Hematopoietic multipotent progenitor cell treated with erythropoietin and hydrocortisone succinate and interleukin-3 and kit ligand, for 15 days (in vitro differentiated cells): ENCODE data around the gene MRGPRX2.

ENCODE experiments used
- DNase-seq: peaks from one replicate; pipeline ENCODE4 v3.0.0-alpha.2; 2015; ENCODE audit warnings: low spot score

Gene MRGPRX2

DNA sequence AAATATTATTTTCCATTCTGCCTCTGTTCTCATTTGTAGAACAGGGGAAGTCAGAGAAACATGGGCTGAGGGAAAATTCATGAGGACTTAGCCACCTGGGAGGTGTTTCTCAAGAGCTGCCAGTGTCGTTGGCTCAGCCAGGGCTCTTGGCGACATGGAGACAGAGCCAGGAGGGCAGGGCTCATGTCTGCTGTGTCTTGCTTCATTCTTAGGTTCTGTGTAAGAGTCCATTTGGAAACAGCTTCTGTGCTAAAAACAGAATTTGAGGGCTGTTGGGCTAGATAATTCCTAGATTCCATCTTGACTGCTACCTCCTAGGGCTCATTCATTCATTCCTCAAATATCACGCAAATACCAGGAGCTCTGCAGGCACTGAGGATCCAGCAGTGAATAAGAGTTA is 15.1 kb upstream of the MRGPRX2 start:
- no peak for DNase-seq

DNA sequence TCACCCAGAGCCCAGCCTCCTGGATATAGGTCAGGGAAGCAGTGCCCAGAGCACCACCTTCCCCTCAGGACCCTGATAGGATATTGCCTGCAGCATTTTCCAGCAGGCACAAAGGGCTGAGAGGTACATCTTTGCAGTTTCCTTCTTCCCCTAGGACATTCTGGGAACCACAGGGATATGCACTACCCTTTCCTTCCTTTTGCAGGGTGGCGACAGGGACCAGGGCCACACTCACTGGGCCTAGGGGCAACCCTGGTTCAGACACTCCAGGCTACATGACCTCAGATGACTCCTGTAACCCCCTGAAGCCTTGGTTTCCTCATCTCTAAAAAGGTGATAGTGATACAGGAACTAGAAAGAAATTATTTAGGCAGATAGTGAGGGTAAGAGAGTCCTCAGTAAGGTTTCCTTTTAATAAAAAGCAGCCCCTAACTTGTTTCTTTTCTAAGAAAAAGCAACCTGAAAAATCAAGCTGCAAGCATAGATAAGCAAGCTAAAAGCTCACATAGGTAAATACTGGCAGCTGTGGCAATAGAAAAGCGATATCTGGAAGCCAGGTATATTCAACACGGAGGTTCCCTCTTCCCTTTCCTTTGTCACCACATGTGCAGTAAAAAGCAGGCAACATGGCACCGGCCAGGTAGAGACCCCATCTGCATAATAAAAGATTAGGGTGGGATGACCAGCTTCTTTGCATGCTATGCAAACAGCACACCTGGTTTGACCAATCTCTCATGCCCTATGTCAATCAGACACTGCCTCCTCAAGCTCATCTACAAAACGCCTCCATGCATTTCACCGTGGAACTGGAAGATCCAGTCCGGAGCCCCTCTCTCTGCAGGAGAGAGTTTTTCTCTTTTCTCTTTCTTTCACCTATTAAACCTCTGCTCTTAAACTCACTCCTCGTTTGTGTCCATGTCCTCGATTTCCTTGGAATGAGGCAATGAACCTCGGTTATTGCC is 13.2 kb upstream of the MRGPRX2 start:
- no peak for DNase-seq

DNA sequence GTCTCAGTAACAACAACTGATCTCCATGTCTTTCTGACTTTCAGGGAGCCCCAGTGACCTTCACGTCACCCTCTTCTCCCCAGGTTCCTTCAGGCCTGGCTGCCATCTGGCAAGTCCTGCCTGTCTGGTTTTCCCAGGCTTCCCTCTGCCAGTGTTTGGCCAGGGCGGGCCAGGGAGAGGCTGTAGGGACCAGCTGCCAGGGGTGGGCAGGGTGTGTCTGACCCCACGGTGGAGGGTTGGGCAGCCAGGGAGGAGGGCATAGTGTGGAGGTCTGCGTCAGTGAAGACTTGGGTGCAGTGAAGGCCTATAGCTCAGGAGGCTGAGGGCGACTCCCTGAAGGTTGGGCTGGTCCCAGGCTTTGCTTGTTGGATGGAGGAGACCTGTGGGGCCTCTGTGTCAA is 11.9 kb upstream of the MRGPRX2 start:
- no peak for DNase-seq

DNA sequence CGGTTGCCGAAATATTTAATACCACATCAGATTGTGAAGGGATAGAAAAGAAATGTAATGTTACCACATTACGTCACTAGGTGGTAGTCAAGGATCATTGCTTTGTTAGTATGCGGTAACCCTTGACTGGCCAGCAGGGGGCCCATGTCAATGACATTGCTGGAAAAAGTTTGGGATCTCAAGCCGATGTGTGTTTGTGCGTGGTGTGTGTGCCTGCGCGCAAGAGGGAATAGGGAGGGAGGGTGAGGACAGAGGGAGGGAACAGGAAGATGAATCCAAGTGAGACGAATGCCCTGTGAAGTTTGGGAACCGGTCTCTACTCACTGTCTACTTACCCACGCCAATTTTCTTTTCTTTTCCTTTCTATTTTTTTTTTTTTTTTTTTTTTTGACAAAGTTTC is 10.7 kb upstream of the MRGPRX2 start:
- peak; percentile 74 for DNase-seq

DNA sequence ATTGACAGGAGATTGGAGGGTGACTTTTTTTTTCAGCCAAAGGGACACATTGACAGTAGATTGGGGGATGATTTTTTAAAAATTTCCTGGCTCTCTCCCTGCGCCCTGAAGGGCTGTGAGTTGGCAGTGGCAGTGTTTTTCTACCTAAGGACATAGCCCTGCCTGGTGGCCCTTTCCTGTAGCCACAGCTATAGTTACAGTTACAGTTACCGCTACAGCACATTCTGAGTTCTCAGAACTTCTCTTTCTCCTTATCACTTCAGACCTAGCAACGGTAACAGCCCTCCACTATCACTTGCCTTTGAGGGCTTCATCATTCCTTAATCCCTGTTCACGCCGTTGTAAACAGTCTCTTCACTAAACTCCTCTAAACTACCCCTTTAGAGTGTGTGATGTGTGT is 684 bp downstream of the MRGPRX2 start:
- no peak for DNase-seq

DNA sequence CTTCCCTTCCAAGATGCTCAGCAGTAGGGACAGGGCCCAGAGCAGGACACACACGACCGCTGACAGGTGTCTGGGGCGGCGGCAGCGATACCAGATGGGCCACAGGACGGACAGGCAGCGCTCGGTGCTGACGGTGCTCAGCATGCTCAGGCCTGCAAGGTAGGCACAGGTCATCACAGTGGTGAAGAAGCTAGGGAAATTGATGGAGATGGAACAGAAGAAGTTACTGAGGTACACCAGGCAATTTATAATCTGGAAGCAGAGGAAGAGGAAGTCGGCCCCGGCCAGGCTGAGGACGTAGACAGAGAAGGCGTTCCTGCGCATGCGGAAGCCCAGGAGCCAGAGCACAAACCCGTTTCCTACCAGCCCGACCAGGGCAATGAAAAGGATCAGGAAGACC is 4.6 kb downstream of the MRGPRX2 start:
- no peak for DNase-seq

DNA sequence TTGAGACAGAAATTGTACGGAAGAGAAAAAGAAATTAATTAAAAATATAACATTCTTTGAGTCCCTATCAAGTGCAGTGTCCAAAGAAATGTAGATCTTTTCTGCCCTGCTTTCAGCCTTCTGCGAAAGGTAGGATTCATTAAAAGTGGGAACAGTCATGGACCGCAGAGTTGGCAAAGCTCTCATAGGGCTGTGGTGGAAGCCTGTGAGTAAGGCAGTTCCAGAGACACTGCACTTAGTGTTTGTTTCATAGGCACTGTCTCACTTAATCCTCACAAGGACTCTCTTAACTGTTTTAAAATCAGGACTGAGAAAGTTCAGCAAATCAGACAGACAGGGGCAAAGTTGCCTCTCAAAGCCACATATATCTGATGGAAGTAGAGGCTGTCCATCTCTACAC is 5.5 kb downstream of the MRGPRX2 start:
- DNase-seq: no peak

DNA sequence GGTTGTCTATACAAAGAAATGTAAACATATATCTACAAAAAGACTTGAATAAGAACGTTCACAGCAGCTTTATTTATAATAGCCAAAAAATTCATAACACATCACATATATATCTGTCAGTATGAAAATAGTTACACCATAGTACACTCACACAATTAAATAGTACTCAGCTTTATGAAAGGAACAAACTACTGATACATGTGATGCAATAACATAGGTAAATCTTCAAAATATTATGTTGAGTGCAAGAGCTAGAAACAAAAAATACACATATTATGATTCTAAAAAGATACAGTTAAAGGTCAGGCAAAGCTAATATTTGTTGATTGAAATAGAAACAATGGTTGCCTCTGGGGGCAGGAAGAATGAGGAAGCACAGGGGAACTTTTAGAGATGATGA is 6.6 kb downstream of the MRGPRX2 start:
- DNase-seq: no peak

DNA sequence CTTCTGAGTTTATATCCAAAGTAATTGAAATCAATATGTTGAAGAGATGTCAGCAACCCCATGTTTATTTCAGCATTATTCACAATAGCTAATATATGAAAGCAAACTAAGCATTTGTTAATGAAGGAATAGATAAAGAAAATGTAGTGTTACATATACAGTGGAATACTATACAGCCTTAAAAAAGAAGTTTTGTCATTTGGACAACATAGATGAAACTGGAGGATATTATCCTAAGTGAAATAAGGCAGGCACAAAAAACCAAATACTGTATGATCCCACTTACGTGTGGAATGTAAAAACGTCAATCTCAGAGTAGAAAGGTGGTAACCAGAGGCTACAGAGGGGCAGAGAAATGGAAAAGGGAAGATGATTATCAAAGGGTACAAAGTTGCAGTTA is 10.2 kb downstream of the MRGPRX2 start:
- DNase-seq: no peak

DNA sequence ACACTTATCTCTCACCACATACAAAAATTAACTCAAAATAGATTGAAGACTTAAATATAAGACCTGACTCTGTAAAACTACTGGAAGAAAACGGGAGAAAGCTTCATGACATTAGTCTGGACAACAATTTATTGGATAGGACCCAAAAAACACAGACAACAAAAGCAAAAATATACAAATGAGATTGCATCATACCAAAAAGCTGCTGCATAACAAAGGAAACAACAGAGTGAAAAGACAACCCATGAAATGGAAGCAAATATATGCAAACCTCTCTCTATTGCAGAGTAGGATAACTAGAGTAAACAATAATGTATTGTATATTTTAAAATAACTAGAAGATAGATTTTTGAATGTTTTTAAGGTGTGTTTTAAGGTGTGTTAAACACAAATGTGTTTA is 11.2 kb downstream of the MRGPRX2 start:
- DNase-seq: no peak

DNA sequence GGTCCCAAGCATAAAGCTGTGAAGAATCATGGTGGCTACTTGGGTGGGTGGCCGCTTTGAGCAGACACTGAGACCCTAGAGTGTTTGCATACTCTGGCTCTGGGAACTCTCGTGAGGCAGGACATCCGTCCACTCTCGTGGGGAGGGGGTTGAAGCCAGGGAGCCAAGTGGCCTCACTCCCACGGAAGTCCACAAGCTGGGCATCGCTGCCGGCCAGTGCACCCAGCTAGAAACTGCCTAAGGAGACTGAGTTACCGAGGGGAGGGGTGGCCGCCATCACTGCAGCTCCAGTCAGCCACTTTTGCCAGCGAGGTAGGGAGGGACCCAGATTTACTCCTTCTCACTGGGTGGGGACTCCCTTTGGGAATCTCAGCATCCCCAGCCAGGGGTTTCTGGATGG is 20.5 kb downstream of the MRGPRX2 start:
- no peak for DNase-seq

DNA sequence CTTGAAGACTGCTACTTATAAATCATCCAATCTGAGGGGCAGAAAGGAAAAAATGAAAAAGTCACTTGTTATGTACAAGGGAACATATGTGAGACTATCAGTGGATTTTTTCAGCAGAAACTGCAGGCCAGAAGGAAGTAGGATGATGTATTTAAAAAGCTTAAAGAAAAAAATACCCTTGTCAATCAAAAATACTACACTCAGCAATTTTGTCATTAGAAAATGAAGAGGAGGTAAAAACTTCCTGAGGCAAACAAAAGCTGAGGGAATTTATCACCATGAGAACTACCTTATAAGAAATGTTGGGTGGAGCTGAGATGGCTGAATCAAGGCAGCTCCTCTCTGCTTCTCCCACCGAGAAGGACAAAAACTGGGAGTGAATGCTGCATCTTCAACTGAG is 21.1 kb downstream of the MRGPRX2 start:
- no peak for DNase-seq

DNA sequence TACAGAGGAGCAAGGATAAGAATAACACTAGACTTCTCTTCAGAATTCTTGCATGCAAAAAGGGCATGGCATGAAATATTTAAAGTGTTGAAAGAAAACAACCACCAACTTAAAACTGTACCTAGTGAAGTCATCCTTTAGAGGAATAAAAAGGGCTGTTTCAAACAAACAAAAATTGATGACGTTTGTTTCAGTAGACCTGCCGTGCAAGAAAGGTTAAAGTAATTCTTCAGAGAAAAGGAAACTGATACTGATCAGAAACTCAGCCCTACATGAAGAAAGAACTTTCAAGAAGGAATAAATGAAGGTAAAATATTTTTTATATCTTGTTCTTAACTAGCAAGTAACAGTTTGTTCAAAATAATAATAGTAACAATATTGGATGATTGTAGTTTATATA is 27.5 kb downstream of the MRGPRX2 start:
- DNase-seq: no peak

DNA sequence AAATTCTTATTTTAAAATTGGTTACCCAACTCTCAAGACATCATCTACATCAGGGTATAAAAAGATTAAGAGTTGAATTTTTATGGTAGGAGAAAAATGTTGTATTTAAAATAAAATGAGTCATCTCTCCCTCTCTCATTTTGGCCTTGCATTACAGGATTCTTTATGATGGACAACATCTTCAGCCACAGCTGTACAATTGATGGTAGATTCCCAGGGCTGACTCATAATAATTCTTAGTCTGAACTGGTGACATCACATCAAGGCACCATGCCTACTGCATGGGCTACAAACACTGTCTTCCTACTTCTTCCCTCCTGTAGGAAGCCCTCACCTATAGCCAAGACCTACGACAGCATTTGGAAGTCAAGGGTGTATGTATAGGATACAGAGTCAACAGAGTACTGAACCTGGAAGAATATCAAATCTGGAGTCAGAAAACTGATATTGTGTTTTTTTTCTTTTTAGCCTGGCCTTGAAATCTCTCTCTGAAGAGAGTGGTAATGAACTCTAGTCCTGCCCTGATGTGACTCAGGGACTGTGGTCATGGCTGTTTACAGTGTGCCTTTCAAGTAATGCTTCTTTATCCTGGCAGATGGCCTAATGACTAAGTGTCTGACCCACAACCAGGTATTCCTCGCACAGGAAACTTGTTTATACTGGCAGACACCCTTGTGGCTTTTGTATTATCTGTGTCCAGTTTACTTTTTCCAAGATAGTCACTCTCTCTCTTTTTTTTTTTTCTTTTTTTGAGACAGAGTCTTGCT is 32.5 kb downstream of the MRGPRX2 start:
- no peak for DNase-seq

DNA sequence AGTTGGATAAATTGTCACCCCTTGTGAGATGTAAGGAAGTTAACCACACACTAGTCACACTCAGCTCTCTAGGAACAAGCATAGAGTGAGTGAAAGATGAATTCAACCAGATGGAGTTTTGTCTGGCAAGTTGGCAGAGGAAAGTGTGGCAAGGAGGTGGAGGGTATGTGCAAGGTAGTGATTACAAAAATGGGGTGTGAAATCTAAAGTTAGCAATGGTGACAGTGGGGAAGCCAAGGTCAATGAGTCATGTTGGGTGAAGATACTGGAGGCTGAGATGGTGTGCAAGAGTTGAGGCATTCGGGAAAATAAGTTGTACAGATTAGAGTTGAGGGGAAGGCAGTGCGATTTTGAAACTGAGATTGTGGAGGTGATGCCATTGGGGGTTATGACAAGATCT is 33.7 kb downstream of the MRGPRX2 start:
- DNase-seq: no peak

DNA sequence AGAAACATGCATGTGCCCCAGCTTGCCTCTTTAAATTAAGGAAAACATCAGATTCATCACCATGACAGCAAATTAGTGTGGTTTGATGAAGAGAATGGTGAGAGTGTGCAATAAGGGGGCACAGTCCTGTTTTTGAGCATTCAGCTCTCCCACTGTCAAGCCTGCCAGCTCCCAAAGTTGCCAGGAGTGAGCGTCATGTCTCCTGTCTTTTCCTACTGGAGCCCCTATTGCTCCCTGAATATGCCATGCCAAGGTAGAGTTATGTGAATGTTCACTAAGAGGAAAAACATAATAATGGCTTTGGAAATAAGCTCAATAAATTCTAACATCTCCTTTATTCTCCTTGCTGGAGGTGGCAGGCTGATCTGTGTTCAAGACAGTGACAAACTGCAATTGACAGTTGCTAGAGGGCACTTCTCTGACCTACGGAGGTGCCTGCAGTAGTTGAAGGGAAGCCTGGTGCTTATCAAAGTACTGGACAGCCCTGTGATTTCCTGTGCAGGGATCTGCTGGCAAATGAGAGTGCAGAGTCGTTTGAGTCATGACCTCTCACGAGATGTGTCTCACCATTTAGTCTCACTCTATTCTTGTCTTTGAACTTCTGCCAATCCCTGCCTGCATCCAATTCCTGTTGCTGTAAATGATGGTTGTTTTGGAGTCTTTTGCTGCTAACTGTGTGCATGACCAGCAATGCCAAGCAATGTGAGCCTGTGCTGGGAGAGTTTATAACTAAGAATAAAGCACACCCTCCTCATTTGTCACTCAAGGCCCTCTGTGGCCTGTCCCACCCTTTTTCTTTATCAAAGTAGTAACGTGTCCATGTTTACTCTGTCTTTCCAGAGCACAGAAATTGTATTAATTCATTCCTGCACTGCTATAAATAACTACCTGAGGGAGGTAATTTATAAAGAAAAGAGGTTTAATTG is 34.8 kb downstream of the MRGPRX2 start:
- no peak for DNase-seq

DNA sequence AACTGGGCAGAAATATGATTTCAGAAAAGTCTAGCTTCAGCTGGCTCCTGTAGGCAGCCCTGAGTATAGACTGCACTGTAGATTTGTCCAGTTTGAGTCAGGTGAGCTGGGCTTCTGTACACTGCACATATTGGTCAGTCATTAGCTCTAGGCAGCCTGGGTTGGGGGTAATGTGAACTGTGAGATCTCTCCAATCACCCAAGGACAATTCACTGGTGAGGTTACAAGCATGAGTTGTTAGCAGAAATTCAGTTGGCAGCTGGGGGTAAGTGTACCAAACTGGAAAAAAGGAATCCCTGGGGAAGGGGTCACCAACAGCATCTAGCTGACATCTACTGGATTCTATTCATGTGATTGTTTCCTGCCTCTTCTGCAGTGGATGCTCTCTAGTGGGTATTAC is 39.7 kb downstream of the MRGPRX2 start:
- no peak for DNase-seq

DNA sequence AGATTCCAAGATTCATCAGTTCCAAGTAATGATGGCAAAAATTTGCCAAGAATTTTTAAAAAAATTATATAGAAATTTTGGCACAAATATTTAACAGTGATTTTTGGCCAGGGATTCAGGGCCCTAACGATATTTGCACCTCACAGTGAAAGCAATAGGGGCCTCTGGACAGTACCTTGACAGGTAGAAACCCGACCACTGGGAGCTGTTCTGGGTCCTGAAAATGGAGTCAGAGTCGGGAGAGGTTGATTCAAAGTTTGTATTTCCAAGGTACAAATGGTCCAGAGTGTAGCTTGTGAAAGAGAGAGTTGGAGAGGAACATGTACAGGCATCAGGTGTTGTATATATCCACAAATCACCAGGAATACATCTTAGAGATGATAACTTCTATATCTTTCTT is 41.6 kb downstream of the MRGPRX2 start:
- no peak for DNase-seq

DNA sequence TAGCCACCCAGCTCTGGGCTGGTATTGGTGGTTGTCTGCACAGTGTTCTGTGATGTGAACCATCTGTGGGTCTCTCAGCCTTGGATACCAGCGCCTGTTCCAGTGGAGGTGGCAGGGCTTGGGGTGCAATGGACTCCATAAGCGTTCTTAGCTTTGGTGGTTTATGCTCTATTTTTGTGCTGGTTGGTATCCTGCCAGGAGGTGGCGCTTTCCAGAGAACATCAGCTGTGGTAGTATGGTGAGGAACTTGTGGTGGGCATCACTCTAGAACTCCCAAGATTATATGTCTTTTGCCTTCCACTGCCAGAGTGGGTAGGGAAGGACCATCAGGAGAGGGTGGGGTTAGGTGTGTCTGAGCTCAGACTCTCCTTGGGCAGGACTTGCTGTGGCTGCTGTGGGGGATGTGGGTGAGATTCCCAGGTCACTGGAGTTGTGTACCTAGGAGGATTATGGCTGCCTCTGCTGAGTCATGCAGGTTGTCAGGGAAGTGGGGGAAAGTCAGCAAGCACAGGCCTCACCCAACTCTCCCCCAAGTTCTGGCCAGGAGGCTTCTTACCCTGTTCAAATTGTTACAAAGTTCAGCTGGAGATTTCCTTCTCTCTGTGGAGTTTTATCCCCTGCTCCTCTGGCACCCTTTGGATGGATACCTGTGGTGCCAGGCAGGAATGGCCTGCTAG is 47.2 kb downstream of the MRGPRX2 start:
- DNase-seq: no peak

DNA sequence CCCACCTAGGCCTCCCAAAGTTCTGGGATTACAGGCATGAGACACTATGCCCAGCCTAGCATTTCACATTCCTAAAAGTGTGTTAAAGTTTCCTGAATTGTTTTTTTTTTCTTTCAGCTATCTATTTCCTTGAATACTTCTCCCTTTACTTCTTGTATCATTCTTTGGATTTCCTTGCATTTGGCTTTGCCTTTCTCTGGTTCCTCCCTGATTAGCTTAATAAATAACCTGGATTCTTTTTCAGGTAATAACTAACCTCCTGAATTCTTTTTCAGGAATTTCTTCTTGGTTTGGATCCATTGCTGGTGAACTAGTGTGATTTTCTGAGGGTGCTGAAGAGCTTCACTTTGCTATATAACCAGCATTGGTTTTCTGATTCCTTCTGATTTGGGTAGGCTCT is 47.9 kb downstream of the MRGPRX2 start:
- no peak for DNase-seq
